IMR-90 (cell line): Measurements from ENCODE around the gene HSD11B1L. TPM values are rescaled to one million over a fixed set of nuclear protein-coding genes. Genes with fewer than 3 reads are reported as not detected.

Experiments
- ATAC-seq: fragments of 200-7000 bp; cut with Tn5 transposase; 2 replicates; pipeline ENCODE4 v1.9.1; 2020; ENCODE audit warnings: low read depth, mild to moderate bottlenecking, moderate library complexity
- BruUV-seq: library from RNA; stranded (reverse); fragments of 400-500 nt; replicated peaks from 2 replicates; lab custom pipeline; 2021; lab: Mats Ljungman, UMichigan
- CTCF ChIA-PET: fragments of 300-600 bp; formaldehyde crosslinking; extraction: SDS; loops from one replicate; lab custom pipeline; 2021; ENCODE audit warnings: antibody characterized with exemption; lab: Yijun Ruan, JAX
- POLR2A ChIA-PET: fragments of 300-600 bp; sonication (Branson Sonifier 250); formaldehyde crosslinking; loops from one replicate; lab custom pipeline; 2022; ENCODE audit warnings: antibody characterized with exemption; ENCODE audit not compliant: unreplicated experiment; lab: Charles Lee
- DNase-seq: peaks from one replicate; pipeline ENCODE4 v3.0.0; 2013
- H2AFZ ChIP-seq: replicated peaks from 2 replicates; pipeline ENCODE3; 2013; ENCODE audit warnings: low read length, mild to moderate bottlenecking; ENCODE audit not compliant: poor library complexity
- H2AK5ac ChIP-seq: 2 replicates; pipeline ENCODE4 v1.6.1; 2013; ENCODE audit warnings: low read depth, low read length, inconsistent platforms
- H2AK9ac ChIP-seq: replicated peaks from 2 replicates; pipeline ENCODE3; 2013; ENCODE audit warnings: mild to moderate bottlenecking, low read depth, low read length, moderate library complexity; ENCODE audit not compliant: poor library complexity
- H2BK120ac ChIP-seq: 2 replicates; pipeline ENCODE4 v1.6.1; 2013; ENCODE audit warnings: low read depth, low read length, inconsistent platforms
- H2BK15ac ChIP-seq: 3 replicates; pipeline ENCODE4 v1.6.1; 2013; ENCODE audit warnings: low read depth, low read length, inconsistent platforms
- H2BK20ac ChIP-seq: 2 replicates; pipeline ENCODE4 v1.6.1; 2013; ENCODE audit warnings: low read depth, mild to moderate bottlenecking, inconsistent platforms, low read length, moderate library complexity
- H2BK5ac ChIP-seq: 2 replicates; pipeline ENCODE4 v1.6.1; 2013; ENCODE audit warnings: mild to moderate bottlenecking, low read depth, low read length, inconsistent platforms; ENCODE audit not compliant: poor library complexity, severe bottlenecking
- H3K14ac ChIP-seq: replicated peaks from 2 replicates; pipeline ENCODE4 v1.6.1; 2013; ENCODE audit warnings: low read depth, low read length, inconsistent platforms
- H3K18ac ChIP-seq: 2 replicates; pipeline ENCODE4 v1.6.1; 2013; ENCODE audit warnings: low read depth, low read length, control low read depth
- H3K23ac ChIP-seq: 2 replicates; pipeline ENCODE4 v1.6.1; 2013; ENCODE audit warnings: low read depth, low read length, inconsistent platforms
- H3K27ac ChIP-seq: 2 replicates; pipeline ENCODE4 v1.5.1; 2013; ENCODE audit warnings: mild to moderate bottlenecking, control low read depth, low read length; ENCODE audit not compliant: insufficient read depth
- H3K27me3 ChIP-seq: 2 replicates; pipeline ENCODE4 v1.6.1; 2013; ENCODE audit warnings: low read length; ENCODE audit not compliant: control insufficient read depth, insufficient read depth
- H3K36me3 ChIP-seq: 2 replicates; pipeline ENCODE4 v1.6.1; 2013; ENCODE audit warnings: low read length, mixed read lengths; ENCODE audit not compliant: control insufficient read depth, insufficient read depth
- H3K4ac ChIP-seq: 2 replicates; pipeline ENCODE4 v1.6.1; 2013; ENCODE audit warnings: low read depth, low read length, inconsistent platforms
- H3K4me1 ChIP-seq: 2 replicates; pipeline ENCODE4 v1.6.1; 2013; ENCODE audit warnings: low read length, mixed read lengths; ENCODE audit not compliant: control insufficient read depth, insufficient read depth
- H3K4me2 ChIP-seq: 2 replicates; pipeline ENCODE4 v1.6.1; 2013; ENCODE audit warnings: low read depth, mild to moderate bottlenecking, control low read depth, low read length, moderate library complexity
- H3K4me3 ChIP-seq: 2 replicates; pipeline ENCODE4 v1.5.1; 2013; ENCODE audit warnings: low read depth, mild to moderate bottlenecking, control low read depth, low read length, moderate library complexity; ENCODE audit not compliant: insufficient read depth
- H3K56ac ChIP-seq: 2 replicates; pipeline ENCODE4 v1.6.1; 2013; ENCODE audit warnings: low read length, inconsistent platforms; ENCODE audit not compliant: insufficient read depth; ENCODE audit errors: extremely low read depth
- H3K79me1 ChIP-seq, 2 experiments: 2 replicates each; pipeline ENCODE4 v1.6.1; 2013; ENCODE audit warnings: low read length in 2 of 2, inconsistent platforms in 1 of 2, low read depth in 1 of 2
- H3K9ac ChIP-seq: 2 replicates; pipeline ENCODE4 v1.6.1; 2013; ENCODE audit warnings: low read depth, low read length, control low read depth
- H3K9me1 ChIP-seq: 2 replicates; pipeline ENCODE4 v1.6.1; 2013; ENCODE audit warnings: low read length, inconsistent platforms; ENCODE audit not compliant: insufficient read depth
- H3K9me3 ChIP-seq: 2 replicates; pipeline ENCODE4 v1.6.1; 2013; ENCODE audit warnings: low read length; ENCODE audit not compliant: control insufficient read depth, insufficient read depth
- H4K20me1 ChIP-seq: 2 replicates; pipeline ENCODE4 v1.6.1; 2013; ENCODE audit warnings: low read length, inconsistent platforms; ENCODE audit not compliant: insufficient read depth
- H4K5ac ChIP-seq: 2 replicates; pipeline ENCODE4 v1.6.1; 2013; ENCODE audit warnings: mild to moderate bottlenecking, low read depth, low read length, control low read depth
- H4K8ac ChIP-seq, 2 experiments: 2 replicates each; pipeline ENCODE4 v1.6.1; 2013; ENCODE audit warnings: low read depth in 2 of 2, low read length in 2 of 2, control low read depth in 1 of 2, inconsistent platforms in 1 of 2
- H4K91ac ChIP-seq: 2 replicates; pipeline ENCODE4 v1.6.1; 2013; ENCODE audit warnings: low read depth, low read length, inconsistent platforms; ENCODE audit not compliant: insufficient read depth
- BHLHE40 ChIP-seq: fragments of 150-350 bp; IDR thresholded peaks from 2 replicates; pipeline ENCODE4 v1.6.1; 2016; ENCODE audit warnings: mild to moderate bottlenecking, low read depth, low read length
- CEBPB ChIP-seq: IDR thresholded peaks from 2 replicates; pipeline ENCODE4 v1.6.1; 2012; ENCODE audit warnings: low read depth, low read length, improper control_type of control experiment
- CHD1 ChIP-seq: IDR thresholded peaks from 2 replicates; pipeline ENCODE4 v1.6.1; 2012; ENCODE audit warnings: low read depth, low read length, improper control_type of control experiment
- FOS ChIP-seq: fragments of 150-350 bp; IDR thresholded peaks from 2 replicates; pipeline ENCODE4 v1.6.1; 2016; ENCODE audit warnings: low read depth, low read length
- MAFK ChIP-seq: IDR thresholded peaks from 2 replicates; pipeline ENCODE4 v1.6.1; 2012; ENCODE audit warnings: low read depth, low read length, improper control_type of control experiment
- MAZ ChIP-seq: IDR thresholded peaks from 2 replicates; pipeline ENCODE4 v1.6.1; 2012; ENCODE audit warnings: low read depth, mild to moderate bottlenecking, low read length, improper control_type of control experiment, moderate library complexity, borderline replicate concordance
- MXI1 ChIP-seq: IDR thresholded peaks from 2 replicates; pipeline ENCODE4 v1.6.1; 2012; ENCODE audit warnings: low read depth, mild to moderate bottlenecking, low read length, moderate library complexity, borderline replicate concordance
- NFE2L2 ChIP-seq: fragments of 150-350 bp; IDR thresholded peaks from 2 replicates; pipeline ENCODE4 v1.6.1; 2016; ENCODE audit warnings: low read depth, mild to moderate bottlenecking, low read length
- POLR2A ChIP-seq: IDR thresholded peaks from 2 replicates; pipeline ENCODE4 v1.6.1; 2012; ENCODE audit warnings: mild to moderate bottlenecking, low read depth, low read length
- RAD21 ChIP-seq: IDR thresholded peaks from 2 replicates; pipeline ENCODE4 v1.6.1; 2012; ENCODE audit warnings: low read length, improper control_type of control experiment
- RCOR1 ChIP-seq: IDR thresholded peaks from 2 replicates; pipeline ENCODE4 v1.6.1; 2012; ENCODE audit warnings: mild to moderate bottlenecking, low read length, improper control_type of control experiment; ENCODE audit not compliant: insufficient replicate concordance
- RFX5 ChIP-seq: IDR thresholded peaks from 2 replicates; pipeline ENCODE4 v1.8.0; 2012; ENCODE audit warnings: low read depth, mild to moderate bottlenecking, low read length, moderate library complexity
- SMC3 ChIP-seq: fragments of 150-350 bp; IDR thresholded peaks from 2 replicates; pipeline ENCODE4 v1.6.1; 2016; ENCODE audit warnings: low read depth, mild to moderate bottlenecking, antibody characterized with exemption, low read length, moderate library complexity
- WGBS, 2 experiments: methylation state at CpG; one replicate each; pipeline versions ENCODE4 v1.1.5 to v1.1.7; 2013; ENCODE audit warnings: missing lambda C conversion rate in 2 of 2; ENCODE audit not compliant: insufficient read length in 1 of 2; ENCODE audit errors: extremely low coverage in 2 of 2; 5-methylcytosine and 5-hydroxymethylcytosine counted together
- dilution Hi-C: fragments of 300-500 bp; cut with HindIII; formaldehyde crosslinking; loops from one replicate; pipeline ENCODE4 v1.14.3; 2018; ENCODE audit warnings: low sequenced_read_pairs; ENCODE audit not compliant: unreplicated experiment
- in situ Hi-C: fragments of 300-500 bp; cut with MboI; formaldehyde crosslinking; loops from 3 replicates; pipeline ENCODE4 v1.14.3; 2019; ENCODE audit warnings: low sequenced_read_pairs, inconsistent platforms, mixed read lengths
- intact Hi-C: fragments of 100-400 bp; cut with micrococcal nuclease; formaldehyde crosslinking; loops from 2 replicates; pipeline ENCODE4 v1.10.0; 2022
- polyA plus RNA-seq, 3 experiments: library from polyadenylated mRNA; depleted of rRNA; stranded (reverse); fragments of >200 nt; gene quantifications; 2 replicates each; pipeline ENCODE4 v1.2.3, GENCODE V29; 2012; ENCODE audit warnings: low replicate concordance in 1 of 3
- total RNA-seq: library from RNA; depleted of rRNA; stranded (reverse); fragments of >200 nt; gene quantifications from 2 replicates; pipeline ENCODE4 v1.2.3, GENCODE V29; 2012
- TF ChIP-seq, protein P1 (sequence below): conservative IDR thresholded peaks from 2 replicates; pipeline ENCODE4 v1.5.1; 2012; ENCODE audit warnings: mild to moderate bottlenecking, low read depth, low read length, improper control_type of control experiment
- TF ChIP-seq, protein P2 (sequence below): fragments of 150-350 bp; IDR thresholded peaks from 2 replicates; pipeline ENCODE4 v1.6.1; 2016; ENCODE audit warnings: low read depth, mild to moderate bottlenecking, low read length, moderate library complexity, borderline replicate concordance

Gene HSD11B1L
- total and polyA plus RNA-seq, 2 of the 4 experiments (the other 2 are of a cell fraction), result 2.2 to 7.2 TPM

DNA sequence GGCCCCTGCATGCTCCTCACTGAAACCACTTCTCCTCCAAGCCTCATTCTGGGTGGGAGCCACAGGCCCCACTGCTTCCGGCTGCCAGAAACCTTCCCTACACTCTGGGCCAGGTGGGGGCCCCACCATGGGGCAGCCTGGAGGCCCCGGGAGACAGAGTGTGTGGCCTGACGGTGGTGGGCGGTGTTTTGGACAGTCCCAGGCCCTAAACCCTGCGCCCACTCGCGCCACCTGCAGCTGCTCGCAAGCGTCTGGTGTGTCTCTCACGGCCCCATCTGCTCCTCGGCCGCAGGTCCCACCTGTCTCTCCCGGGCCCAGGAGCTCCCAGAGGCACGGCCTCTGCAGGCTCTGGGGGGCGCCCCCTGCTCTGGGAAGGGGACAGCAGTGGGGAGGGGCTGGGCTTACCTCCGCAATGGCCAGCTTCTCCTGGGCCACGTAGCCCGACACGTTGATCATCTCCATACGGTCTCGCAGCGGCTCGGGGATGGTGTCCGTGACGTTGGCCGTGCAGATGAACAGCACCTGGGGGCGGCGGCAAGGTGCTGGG is 14.9 kb downstream of the HSD11B1L start:
- Histone ChIP-seq H2BK120ac (no peak overlapping the region), H4K8ac (no peak overlapping the region), H3K9ac (no peak overlapping the region), H2BK5ac (no peak overlapping the region), H3K4ac (no peak overlapping the region), H3K36me3 (peaks cover 83% of the 10 kb centered on the region), H3K4me3 (no peak overlapping the region), H3K79me1 (peaks cover 7 to 79% of the 10 kb centered on the region in 2 experiments; a peak in 3 of 4 replicates), H3K4me1 (peaks cover 2% of the 10 kb centered on the region; the same call in 1 of the 2 replicates), H3K4me2 (no peak overlapping the region), H3K56ac (no peak overlapping the region), H2AK9ac (peak overlapping the region; percentile 58), H3K27ac (no peak overlapping the region), H3K23ac (no peak overlapping the region), H3K18ac (no peak overlapping the region), H3K27me3 (no peaks in the 10 kb centered on the region), H4K91ac (no peak overlapping the region), H2BK20ac (no peak overlapping the region), H2AK5ac (no peak overlapping the region), H3K14ac (no peak overlapping the region), H4K20me1 (peaks cover 79% of the 10 kb centered on the region), H4K5ac (no peak overlapping the region), H2BK15ac (no peak overlapping the region), H3K9me3 (no peaks in the 10 kb centered on the region), H3K9me1 (peaks cover 4% of the 10 kb centered on the region; the same call in 1 of the 2 replicates), H2AFZ (no peak overlapping the region)
- no peak for DNase-seq
- CTCF ChIA-PET, result no interaction called here
- intact Hi-C loops, result no loop called here
- POLR2A ChIA-PET, result no interaction called here
- in situ Hi-C loops, result no loop called here
- TF ChIP-seq MXI1, result no peak
- TF ChIP-seq FOS, result no peak
- TF ChIP-seq, protein P1, sequence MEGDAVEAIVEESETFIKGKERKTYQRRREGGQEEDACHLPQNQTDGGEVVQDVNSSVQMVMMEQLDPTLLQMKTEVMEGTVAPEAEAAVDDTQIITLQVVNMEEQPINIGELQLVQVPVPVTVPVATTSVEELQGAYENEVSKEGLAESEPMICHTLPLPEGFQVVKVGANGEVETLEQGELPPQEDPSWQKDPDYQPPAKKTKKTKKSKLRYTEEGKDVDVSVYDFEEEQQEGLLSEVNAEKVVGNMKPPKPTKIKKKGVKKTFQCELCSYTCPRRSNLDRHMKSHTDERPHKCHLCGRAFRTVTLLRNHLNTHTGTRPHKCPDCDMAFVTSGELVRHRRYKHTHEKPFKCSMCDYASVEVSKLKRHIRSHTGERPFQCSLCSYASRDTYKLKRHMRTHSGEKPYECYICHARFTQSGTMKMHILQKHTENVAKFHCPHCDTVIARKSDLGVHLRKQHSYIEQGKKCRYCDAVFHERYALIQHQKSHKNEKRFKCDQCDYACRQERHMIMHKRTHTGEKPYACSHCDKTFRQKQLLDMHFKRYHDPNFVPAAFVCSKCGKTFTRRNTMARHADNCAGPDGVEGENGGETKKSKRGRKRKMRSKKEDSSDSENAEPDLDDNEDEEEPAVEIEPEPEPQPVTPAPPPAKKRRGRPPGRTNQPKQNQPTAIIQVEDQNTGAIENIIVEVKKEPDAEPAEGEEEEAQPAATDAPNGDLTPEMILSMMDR, result no peak
- TF ChIP-seq MAFK, result no peak
- no peak for TF ChIP-seq NFE2L2
- no peak for TF ChIP-seq RFX5
- no peak for TF ChIP-seq CHD1
- no peak for TF ChIP-seq CEBPB
- no peak for TF ChIP-seq POLR2A
- TF ChIP-seq, protein P2, sequence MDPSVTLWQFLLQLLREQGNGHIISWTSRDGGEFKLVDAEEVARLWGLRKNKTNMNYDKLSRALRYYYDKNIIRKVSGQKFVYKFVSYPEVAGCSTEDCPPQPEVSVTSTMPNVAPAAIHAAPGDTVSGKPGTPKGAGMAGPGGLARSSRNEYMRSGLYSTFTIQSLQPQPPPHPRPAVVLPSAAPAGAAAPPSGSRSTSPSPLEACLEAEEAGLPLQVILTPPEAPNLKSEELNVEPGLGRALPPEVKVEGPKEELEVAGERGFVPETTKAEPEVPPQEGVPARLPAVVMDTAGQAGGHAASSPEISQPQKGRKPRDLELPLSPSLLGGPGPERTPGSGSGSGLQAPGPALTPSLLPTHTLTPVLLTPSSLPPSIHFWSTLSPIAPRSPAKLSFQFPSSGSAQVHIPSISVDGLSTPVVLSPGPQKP, result no peak
- TF ChIP-seq RCOR1, result no peak
- TF ChIP-seq BHLHE40, result no peak
- no peak for TF ChIP-seq RAD21
- no peak for TF ChIP-seq MAZ
- no peak for TF ChIP-seq SMC3
- ATAC-seq, result no peak
- dilution Hi-C loops, result no loop called here
- no TSS peak for BruUV-seq
- WGBS, 2 experiments, result 89% methylated on average over 8 of the region's 28 CpGs; no CpG with 5 or more reads in 1 of the 2 experiments
